Measurements from ENCODE around the gene CLEC18B.
"Not testable (repeated sequence)": the region's sequence is repeated elsewhere in the genome, so short reads cannot be mapped to it uniquely, and the experiment has no call there.

Gene CLEC18B

DNA sequence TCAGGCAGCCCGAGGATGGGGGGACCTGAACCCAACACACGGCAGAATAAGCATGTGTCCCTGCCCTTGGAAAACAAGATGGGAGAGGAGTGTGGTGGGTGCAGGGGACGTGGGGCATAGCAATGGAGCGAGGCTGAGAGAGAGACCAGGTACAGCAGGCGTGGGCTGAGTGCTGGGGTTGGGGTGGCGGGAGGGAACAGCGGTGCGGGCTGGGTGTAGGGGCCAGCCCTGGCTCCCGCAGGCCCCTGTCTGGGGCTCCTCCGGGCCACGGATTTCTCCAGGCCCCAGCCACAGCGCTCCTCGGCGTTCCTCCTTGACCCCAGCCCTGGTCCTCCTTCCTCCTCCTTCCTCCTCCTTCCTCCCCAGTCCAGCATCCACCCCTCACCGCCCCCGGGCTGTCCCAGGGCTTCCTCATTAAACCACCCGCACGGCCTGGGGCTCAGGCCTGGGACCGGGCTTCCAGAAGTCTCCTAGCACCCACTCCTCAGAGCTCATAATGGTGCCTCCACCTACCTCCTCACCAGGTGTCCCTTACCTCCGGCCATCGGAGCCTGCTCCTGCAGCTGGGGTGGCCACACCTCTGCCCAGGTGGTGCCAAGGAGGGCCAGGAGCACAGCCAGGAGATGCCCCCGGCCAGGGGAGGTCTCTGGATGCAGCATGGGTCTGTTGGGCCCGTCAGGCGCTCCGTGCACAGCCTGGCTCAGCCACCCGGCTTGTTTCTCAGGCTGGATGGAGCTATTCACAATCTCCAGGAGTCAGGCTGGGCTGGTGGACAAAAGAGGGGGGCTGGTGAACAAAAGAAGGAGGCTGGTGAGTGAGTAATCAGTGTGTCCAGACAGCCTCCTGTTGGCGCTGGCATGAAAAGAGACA, at the start of gene CLEC18B:
CLEC18B (minus strand) TSS at position 867 of the 870 bp plus-strand sequence; CDS start at position 659, 208 bp downstream.
- not testable (repeated sequence) for DNase-seq (ENCODE audit: low read depth); H3K4me3 ChIP-seq (ENCODE audit: low read depth, low read length)

DNA sequence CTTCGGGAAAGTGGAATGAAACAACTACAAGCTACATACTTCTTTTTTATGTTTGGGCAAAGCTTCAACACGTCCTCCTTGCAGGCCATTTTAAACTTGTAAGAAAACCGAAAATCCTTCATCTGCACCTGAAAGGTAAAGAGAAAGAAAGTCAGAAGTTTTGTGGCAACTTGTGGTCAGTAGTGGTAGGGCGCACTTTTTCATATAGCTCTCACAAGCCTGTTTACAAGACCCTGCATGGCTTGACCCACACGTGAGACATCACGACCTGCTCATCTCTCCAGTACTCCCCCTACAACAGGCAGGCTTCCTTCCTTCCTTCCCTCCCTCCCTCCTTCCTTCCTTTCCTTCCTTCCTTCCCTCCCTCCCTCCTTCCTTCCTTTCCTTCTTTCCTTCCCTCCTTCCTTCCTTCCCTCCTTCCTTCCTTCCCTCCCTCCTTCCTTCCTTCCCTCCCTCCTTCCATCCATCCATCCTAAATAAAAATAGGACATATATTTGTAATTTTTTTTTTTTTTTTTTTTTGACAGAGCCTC, 48.7 kb upstream of the CLEC18B start:
- no peak for DNase-seq (ENCODE audit: low read depth)
- TF ChIP-seq, protein P1, sequence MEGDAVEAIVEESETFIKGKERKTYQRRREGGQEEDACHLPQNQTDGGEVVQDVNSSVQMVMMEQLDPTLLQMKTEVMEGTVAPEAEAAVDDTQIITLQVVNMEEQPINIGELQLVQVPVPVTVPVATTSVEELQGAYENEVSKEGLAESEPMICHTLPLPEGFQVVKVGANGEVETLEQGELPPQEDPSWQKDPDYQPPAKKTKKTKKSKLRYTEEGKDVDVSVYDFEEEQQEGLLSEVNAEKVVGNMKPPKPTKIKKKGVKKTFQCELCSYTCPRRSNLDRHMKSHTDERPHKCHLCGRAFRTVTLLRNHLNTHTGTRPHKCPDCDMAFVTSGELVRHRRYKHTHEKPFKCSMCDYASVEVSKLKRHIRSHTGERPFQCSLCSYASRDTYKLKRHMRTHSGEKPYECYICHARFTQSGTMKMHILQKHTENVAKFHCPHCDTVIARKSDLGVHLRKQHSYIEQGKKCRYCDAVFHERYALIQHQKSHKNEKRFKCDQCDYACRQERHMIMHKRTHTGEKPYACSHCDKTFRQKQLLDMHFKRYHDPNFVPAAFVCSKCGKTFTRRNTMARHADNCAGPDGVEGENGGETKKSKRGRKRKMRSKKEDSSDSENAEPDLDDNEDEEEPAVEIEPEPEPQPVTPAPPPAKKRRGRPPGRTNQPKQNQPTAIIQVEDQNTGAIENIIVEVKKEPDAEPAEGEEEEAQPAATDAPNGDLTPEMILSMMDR (IDR thresholded peaks at IDR 0.05; ENCODE audit: control insufficient read depth, extremely low read depth, insufficient read depth), result no peak
- no peak overlapping the region for H3K4me3 ChIP-seq (ENCODE audit: low read depth, low read length)

DNA sequence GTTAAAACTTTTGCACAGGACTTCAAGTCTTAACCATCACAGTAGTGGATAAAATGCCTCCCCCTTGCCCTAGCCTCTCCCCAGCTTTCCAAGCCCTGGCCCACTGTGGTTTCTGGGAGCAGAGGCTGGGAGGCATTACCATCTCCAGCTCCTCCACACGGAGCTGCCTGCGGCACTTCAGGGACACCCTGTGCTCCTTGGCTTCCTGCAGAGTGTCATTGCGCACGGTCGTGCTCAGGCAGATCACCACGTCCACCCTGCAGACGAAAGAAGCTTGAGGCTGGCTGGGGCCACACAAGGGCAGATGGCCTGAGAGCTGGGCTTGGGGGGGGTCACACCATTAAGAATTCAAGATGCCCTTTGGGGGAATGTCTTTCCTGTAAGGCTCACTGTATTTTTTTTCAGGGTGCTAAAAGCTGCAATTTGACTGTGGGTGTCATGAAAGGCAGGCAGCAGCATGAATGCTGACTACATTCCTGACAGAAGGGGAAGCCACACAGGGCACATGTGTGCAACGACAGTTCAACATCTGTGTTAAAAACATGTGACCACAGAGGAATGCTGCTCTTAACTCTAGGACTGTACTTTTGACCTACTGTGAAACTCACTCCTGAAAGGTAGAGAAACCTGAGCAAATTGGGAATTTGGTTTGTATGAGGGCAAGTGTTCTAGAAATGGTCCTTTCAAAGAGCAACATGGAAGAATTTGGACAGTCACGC, 47.7 kb upstream of the CLEC18B start:
- H3K4me3 ChIP-seq (ENCODE audit: low read depth, low read length), result no peak overlapping the region
- TF ChIP-seq, protein P1 (IDR thresholded peaks at IDR 0.05; ENCODE audit: control insufficient read depth, extremely low read depth, insufficient read depth), result no peak
- DNase-seq (ENCODE audit: low read depth), result no peak

- H3K4me3 ChIP-seq (ENCODE audit: low read depth, low read length), result no peak overlapping the region
- DNase-seq (ENCODE audit: low read depth), result no peak
- TF ChIP-seq, protein P1 (IDR thresholded peaks at IDR 0.05; ENCODE audit: control insufficient read depth, extremely low read depth, insufficient read depth), result no peak
These were observed 45.6 kb upstream of the CLEC18B start for GRCh38 chr16:74466872-74467271.

GRCh38 chr16:74465851-74466685, 44.8 kb upstream of the CLEC18B start:
- no peak overlapping the region for H3K4me3 ChIP-seq (ENCODE audit: low read depth, low read length)
- DNase-seq (ENCODE audit: low read depth), result no peak
- TF ChIP-seq, protein P1 (IDR thresholded peaks at IDR 0.05; ENCODE audit: control insufficient read depth, extremely low read depth, insufficient read depth), result no peak

DNA sequence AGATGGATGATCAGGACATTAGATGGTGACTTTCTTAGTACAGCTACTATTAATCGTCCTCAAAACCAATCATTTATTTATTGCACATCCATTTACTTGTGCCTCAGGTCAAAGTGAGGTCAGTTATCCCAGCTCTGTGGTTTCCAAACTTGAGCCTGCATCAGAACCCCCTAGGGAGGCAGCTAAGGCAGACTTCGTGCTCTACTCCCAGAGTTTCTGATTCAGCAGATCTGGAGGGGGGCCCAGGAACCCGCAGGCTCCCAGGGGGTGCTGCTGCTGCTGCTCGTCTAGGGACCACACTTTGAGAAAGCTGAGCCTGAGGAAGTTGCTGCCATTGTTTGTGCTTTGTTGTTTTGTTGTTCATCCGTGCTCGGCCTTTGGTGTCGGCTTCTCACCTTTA, 44.0 kb upstream of the CLEC18B start:
- H3K4me3 ChIP-seq (ENCODE audit: low read depth, low read length), result no peak overlapping the region
- DNase-seq (ENCODE audit: low read depth), result no peak
- TF ChIP-seq, protein P1 (IDR thresholded peaks at IDR 0.05; ENCODE audit: control insufficient read depth, extremely low read depth, insufficient read depth), result no peak
